GM10266 (cell line): Measurements from ENCODE around the gene TSSK6.

ENCODE experiments used
- DNase-seq: peaks from one replicate; pipeline ENCODE4 v3.0.0; 2012; ENCODE audit errors: extremely low spot score
- CTCF ChIP-seq: IDR thresholded peaks from 2 replicates; pipeline ENCODE4 v1.5.1; 2012; ENCODE audit warnings: mild to moderate bottlenecking, low read depth; ENCODE audit not compliant: control insufficient read depth, insufficient read depth; ENCODE audit errors: missing control alignments

TSSK6 gene

GRCh38 chr19:19502281-19502680 is 13.1 kb downstream of the TSSK6 start:
- DNase-seq: no peak
- no peak for TF ChIP-seq CTCF

DNA sequence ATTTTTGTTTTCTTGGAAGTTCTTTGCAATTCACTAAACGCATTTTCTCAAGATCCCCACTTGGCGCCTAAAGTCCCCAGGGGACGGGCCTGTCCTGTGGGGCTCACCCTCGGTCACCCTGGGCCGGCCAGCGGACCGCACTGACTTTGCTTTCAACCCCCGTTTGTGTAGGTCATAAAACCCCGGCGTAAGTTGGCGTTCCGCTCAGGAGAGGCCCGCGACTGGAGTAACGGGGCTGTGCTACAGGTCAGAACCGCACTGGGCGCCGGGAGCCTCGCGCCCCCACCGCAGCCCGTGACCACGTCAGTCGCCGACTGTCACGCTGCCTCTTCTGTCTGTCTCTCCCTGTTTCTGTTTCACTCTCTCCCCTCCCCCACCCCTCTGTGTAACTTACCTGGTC is 13.6 kb downstream of the TSSK6 start:
- no peak for DNase-seq
- TF ChIP-seq CTCF: no peak

DNA sequence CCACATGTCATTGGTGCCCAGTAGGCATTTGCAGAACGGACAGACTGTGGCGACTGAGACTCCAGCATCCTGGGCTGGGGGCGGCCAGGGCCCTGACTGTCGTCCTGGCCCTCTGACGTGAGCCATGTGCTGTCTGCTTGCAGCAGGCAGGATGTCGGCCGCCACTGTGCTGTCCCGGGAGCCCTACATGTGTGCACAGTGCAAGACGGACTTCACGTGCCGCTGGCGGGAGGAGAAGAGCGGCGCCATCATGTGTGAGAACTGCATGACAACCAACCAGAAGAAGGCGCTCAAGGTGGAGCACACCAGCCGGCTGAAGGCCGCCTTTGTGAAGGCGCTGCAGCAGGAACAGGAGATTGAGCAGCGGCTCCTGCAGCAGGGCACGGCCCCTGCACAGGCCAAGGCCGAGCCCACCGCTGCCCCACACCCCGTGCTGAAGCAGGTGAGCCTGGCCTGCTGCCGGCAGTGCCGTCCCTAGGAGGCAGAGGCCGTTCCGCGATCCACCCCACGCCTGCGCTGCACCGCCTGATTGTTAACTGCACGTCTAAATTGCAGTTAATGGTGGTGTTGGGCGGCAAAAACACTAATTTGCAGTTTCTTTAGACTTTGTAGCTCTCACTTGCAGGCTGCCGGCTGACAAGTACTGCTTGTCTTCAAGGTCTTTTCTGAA is 14.2 kb downstream of the TSSK6 start:
- DNase-seq: no peak
- no peak for TF ChIP-seq CTCF

GRCh38 chr19:19499272-19499995 is 15.9 kb downstream of the TSSK6 start:
- TF ChIP-seq CTCF: no peak
- DNase-seq: no peak

DNA sequence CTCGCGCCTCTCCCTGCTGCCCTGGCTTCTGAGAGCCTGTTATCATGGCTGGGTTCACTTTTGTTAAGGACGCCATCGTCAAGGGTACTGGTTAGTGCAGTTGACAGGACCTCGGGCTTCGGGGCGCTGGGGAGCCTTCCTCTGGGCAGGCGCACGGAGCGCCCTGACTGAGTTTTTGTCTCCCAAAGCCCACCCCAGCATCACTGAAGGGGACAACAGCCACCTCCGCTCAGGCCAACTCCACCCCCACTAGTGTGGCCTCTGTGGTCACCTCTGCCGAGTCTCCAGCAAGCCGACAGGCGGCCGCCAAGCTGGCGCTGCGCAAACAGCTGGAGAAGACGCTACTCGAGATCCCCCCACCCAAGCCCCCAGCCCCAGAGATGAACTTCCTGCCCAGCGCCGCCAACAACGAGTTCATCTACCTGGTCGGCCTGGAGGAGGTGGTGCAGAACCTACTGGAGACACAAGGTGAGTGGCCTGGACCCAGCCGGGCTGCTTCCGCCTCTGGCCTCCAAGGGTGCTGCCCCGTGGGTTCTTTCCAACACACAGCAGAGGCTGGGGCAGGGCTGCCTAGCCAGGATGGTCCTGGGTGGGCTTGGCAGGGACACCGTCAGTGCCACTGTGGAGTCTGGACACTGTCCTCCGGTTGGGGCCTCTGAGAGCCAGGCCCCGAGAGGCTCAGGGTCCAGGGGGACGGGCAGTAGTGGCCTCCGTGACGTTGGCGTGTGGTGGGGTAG is 16.9 kb downstream of the TSSK6 start:
- no peak for TF ChIP-seq CTCF
- DNase-seq: no peak

DNA sequence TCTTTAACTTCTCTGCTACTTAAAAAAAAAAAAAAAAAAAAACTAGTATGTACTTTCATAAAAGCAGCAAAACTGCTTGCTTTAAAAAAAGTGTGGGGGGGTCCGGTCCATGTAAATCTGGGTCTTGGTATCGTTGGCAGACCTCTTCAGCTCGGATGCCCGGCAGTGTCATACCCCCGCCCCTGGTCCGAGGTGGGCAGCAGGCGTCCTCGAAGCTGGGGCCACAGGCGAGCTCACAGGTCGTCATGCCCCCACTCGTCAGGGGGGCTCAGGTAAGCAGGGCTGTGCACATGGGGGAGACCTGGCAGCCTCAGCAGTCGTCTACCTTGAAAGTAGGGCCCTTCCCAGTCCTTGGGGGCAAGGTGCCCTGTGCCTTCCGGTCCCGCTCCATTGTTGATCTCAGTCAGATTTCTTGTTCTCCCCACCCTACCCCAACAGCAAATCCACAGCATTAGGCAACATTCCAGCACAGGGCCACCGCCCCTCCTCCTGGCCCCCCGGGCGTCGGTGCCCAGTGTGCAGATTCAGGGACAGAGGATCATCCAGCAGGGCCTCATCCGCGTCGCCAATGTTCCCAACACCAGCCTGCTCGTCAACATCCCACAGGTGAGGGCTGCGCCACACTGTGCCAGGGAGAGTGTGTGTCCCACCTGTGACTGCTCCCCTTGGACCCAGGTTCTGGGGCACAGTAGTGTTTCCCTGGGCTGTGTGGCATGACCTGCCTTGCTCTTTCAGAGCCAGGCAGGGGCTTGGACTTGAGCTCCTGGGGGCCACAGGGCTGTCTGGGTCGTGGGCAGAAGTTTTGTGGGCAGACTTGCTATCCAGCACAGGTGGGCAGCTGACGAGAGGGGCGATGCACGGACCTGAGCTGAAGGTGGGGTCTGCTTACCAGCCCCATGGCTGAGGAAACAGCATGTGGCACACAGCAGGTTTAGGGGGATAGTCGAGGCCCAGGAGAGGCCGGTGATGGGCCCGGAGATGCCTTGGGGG is 19.4 kb downstream of the TSSK6 start:
- TF ChIP-seq CTCF: no peak
- DNase-seq: no peak
